Subcutaneous adipose tissue (tissue), 4 donors: ENCODE results near the gene SCAF1. TPM values are rescaled to one million over a fixed set of nuclear protein-coding genes. Genes with fewer than 3 reads are reported as not detected.

Source experiments
- CTCF ChIP-seq: fragments of 450-650 bp; IDR thresholded peaks from one replicate; pipeline ENCODE4 v1.5.1; 2016; ENCODE audit warnings: low read depth, mild to moderate bottlenecking, control low read depth, antibody characterized with exemption, moderate library complexity
- total RNA-seq, 4 donors: library from RNA; depleted of rRNA; stranded (reverse); fragments of >200 nt; gene quantifications; one replicate each; pipeline ENCODE4 v1.1.0, GENCODE V29; 2016

SCAF1 gene
- total RNA-seq, 4 donors from 2014 or later, result 8.8 to 33.3 (median 11.3) TPM

- no peak for TF ChIP-seq CTCF
These were observed 46.1 kb upstream of the SCAF1 start for GRCh38 chr19:49595819-49596404.

- TF ChIP-seq CTCF, result no peak
These were observed 45.6 kb upstream of the SCAF1 start for GRCh38 chr19:49596407-49596806.

GRCh38 chr19:49596954-49597702 is 44.9 kb upstream of the SCAF1 start:
- TF ChIP-seq CTCF, result no peak

- TF ChIP-seq CTCF, result no peak
These were observed 44.4 kb upstream of the SCAF1 start for GRCh38 chr19:49597703-49597974.

GRCh38 chr19:49599378-49600295 is 42.4 kb upstream of the SCAF1 start:
- no peak for TF ChIP-seq CTCF

GRCh38 chr19:49601482-49602038 is 40.4 kb upstream of the SCAF1 start:
- TF ChIP-seq CTCF, result no peak

- no peak for TF ChIP-seq CTCF
These were observed 39.2 kb upstream of the SCAF1 start for GRCh38 chr19:49602806-49603205.
